ENCODE data around the gene KRT26. TPM values are rescaled to one million over a fixed set of nuclear protein-coding genes. Genes with fewer than 3 reads are reported as not detected.

Gene KRT26
- total and polyA plus RNA-seq, 2 of the 8 experiments (the other 6 are each of a cell fraction or from before 2014, with no cell fraction given) = not detected

GRCh38 chr17:40763752-40764151, 8.2 kb downstream of the KRT26 start (continued):
- TF ChIP-seq CHD7 (IDR thresholded peaks at IDR 0.05; ENCODE audit: insufficient replicate concordance, low read length) (no peak), TAF7 (optimal IDR thresholded peaks at IDR 0.05; ENCODE audit: borderline replicate concordance, low read depth, low read length) (no peak), CEBPB (IDR thresholded peaks at IDR 0.05; ENCODE audit: low read depth, low read length) (no peak), KDM4A (IDR thresholded peaks at IDR 0.05; ENCODE audit: low read depth, low read length, severe bottlenecking) (no peak), NANOG (IDR thresholded peaks at IDR 0.05; ENCODE audit: insufficient read depth, low read depth, low read length, poor library complexity, severe bottlenecking) (no peak), E2F6 (IDR thresholded peaks at IDR 0.05) (no peak), SP4 (IDR thresholded peaks at IDR 0.05; ENCODE audit: low read length) (no peak), USF2 (IDR thresholded peaks at IDR 0.05; ENCODE audit: low read length) (no peak), EZH2 (IDR thresholded peaks at IDR 0.05; ENCODE audit: low read depth, low read length, severe bottlenecking) (no peak)
